ENCODE data around the gene MARCKS. TPM values are rescaled to one million over a fixed set of nuclear protein-coding genes. Genes with fewer than 3 reads are reported as not detected.
A peak's percentile ranks its signal among the peaks of the same experiment; 100 is the strongest.

The MARCKS gene
- total RNA-seq, 1 experiment from 2014 or later, result 35.3 TPM

- Histone ChIP-seq H3K4me1 (ENCODE audit: control insufficient read depth, insufficient read depth, low read length) (peaks cover 6% of the 10 kb centered on the region; the same call in 1 of the 2 replicates), H3K27ac (ENCODE audit: low read length) (peak overlapping the region; percentile 57), H3K9me3 (ENCODE audit: control insufficient read depth, insufficient read depth, low read depth, low read length) (no peaks in the 10 kb centered on the region), H3K36me3 (ENCODE audit: control insufficient read depth, insufficient read depth, low read length) (peaks cover 4% of the 10 kb centered on the region; the same call in 1 of the 2 replicates), H3K27me3 (ENCODE audit: control insufficient read depth, insufficient read depth, low read length) (peaks cover 23% of the 10 kb centered on the region), H3K4me3 (ENCODE audit: low read depth in 2 of 2, low read length in 2 of 2) (peak overlapping the region; percentile 78 to 86)
- ATAC-seq, result peak; percentile 31
- no TSS peak for BruUV-seq (replicated peaks)
- ChIA-PET POLR2A (interaction anchor here (0.8 kb wide), 1 partner anchor 32 kb away, joined by 3 read pairs; no protein-coding TSS in a partner anchor), CTCF (interaction anchor here (0.6 to 0.7 kb wide), 4 partner anchors 30 to 361 kb away, joined by 3 to 11 read pairs (median 8); no protein-coding TSS in a partner anchor)
- intact Hi-C loops (cut with micrococcal nuclease; ENCODE audit: unreplicated experiment), result loop anchor here (5.0 to 10.0 kb wide), 4 partner anchors 441 to 1673 kb away; no protein-coding TSS in a partner anchor
- TF ChIP-seq, protein P1, sequence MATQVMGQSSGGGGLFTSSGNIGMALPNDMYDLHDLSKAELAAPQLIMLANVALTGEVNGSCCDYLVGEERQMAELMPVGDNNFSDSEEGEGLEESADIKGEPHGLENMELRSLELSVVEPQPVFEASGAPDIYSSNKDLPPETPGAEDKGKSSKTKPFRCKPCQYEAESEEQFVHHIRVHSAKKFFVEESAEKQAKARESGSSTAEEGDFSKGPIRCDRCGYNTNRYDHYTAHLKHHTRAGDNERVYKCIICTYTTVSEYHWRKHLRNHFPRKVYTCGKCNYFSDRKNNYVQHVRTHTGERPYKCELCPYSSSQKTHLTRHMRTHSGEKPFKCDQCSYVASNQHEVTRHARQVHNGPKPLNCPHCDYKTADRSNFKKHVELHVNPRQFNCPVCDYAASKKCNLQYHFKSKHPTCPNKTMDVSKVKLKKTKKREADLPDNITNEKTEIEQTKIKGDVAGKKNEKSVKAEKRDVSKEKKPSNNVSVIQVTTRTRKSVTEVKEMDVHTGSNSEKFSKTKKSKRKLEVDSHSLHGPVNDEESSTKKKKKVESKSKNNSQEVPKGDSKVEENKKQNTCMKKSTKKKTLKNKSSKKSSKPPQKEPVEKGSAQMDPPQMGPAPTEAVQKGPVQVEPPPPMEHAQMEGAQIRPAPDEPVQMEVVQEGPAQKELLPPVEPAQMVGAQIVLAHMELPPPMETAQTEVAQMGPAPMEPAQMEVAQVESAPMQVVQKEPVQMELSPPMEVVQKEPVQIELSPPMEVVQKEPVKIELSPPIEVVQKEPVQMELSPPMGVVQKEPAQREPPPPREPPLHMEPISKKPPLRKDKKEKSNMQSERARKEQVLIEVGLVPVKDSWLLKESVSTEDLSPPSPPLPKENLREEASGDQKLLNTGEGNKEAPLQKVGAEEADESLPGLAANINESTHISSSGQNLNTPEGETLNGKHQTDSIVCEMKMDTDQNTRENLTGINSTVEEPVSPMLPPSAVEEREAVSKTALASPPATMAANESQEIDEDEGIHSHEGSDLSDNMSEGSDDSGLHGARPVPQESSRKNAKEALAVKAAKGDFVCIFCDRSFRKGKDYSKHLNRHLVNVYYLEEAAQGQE (IDR thresholded peaks at IDR 0.05; ENCODE audit: insufficient read depth in 1 of 2, low read depth in 2 of 2, low read length in 1 of 2), result no peak
- TF ChIP-seq SIN3A (IDR thresholded peaks at IDR 0.05; ENCODE audit: borderline replicate concordance, insufficient read depth, low read depth, low read length), result 0 out of 2 replicates have a peak, but pooled peaks have one; percentile 49
- no peak for DNase-seq (ENCODE audit: low read depth, low spot score)
- in situ Hi-C loops (cut with HindIII; ENCODE audit: low pct_unique_long_range_greater_than_20kb, low sequenced_read_pairs), result no loop called here
These were observed 1.4 kb upstream of the MARCKS start for GRCh38 chr6:113855500-113856374.

DNA sequence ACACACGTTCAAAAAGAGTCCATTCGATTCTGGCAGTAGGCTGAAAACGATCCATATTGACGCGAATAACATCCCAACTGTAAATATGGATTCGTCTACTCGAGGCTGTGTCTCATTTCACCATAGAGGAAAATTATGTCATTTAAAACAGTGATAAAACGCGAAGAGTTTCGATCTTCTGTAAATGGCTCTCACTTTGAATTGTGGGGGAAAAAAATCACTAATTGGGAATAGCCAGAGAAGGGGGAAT lies 845 bp upstream of the MARCKS start:
- H3K4me3 ChIP-seq (ENCODE audit: low read depth in 2 of 2, low read length in 2 of 2), result peak overlapping the region; percentile 78 to 86
- H3K27ac ChIP-seq (ENCODE audit: low read length), result peak overlapping the region; percentile 57
- peaks cover 6% of the 10 kb centered on the region; the same call in 1 of the 2 replicates for H3K4me1 ChIP-seq (ENCODE audit: control insufficient read depth, insufficient read depth, low read length)
- DNase-seq (ENCODE audit: low read depth, low spot score), result no peak
- peaks cover 4% of the 10 kb centered on the region; the same call in 1 of the 2 replicates for H3K36me3 ChIP-seq (ENCODE audit: control insufficient read depth, insufficient read depth, low read length)
- H3K9me3 ChIP-seq (ENCODE audit: control insufficient read depth, insufficient read depth, low read depth, low read length), result no peaks in the 10 kb centered on the region
- in situ Hi-C loops (cut with HindIII; ENCODE audit: low pct_unique_long_range_greater_than_20kb, low sequenced_read_pairs), result no loop called here
- intact Hi-C loops (cut with micrococcal nuclease; ENCODE audit: unreplicated experiment), result loop anchor here (5.0 to 10.0 kb wide), 4 partner anchors 441 to 1674 kb away; no protein-coding TSS in a partner anchor
- POLR2A ChIA-PET, result no interaction called here
- TF ChIP-seq, protein P1 (IDR thresholded peaks at IDR 0.05; ENCODE audit: insufficient read depth in 1 of 2, low read depth in 2 of 2, low read length in 1 of 2), result no peak
- TF ChIP-seq, protein P2, sequence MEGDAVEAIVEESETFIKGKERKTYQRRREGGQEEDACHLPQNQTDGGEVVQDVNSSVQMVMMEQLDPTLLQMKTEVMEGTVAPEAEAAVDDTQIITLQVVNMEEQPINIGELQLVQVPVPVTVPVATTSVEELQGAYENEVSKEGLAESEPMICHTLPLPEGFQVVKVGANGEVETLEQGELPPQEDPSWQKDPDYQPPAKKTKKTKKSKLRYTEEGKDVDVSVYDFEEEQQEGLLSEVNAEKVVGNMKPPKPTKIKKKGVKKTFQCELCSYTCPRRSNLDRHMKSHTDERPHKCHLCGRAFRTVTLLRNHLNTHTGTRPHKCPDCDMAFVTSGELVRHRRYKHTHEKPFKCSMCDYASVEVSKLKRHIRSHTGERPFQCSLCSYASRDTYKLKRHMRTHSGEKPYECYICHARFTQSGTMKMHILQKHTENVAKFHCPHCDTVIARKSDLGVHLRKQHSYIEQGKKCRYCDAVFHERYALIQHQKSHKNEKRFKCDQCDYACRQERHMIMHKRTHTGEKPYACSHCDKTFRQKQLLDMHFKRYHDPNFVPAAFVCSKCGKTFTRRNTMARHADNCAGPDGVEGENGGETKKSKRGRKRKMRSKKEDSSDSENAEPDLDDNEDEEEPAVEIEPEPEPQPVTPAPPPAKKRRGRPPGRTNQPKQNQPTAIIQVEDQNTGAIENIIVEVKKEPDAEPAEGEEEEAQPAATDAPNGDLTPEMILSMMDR (IDR thresholded peaks at IDR 0.05), result no peak
- TF ChIP-seq POLR2AphosphoS5 (IDR thresholded peaks at IDR 0.05; ENCODE audit: low read depth, low read length), result no peak
- TF ChIP-seq TCF7L2 (IDR thresholded peaks at IDR 0.05; ENCODE audit: low read depth, low read length), result no peak
- no peak for TF ChIP-seq SIN3A (IDR thresholded peaks at IDR 0.05; ENCODE audit: borderline replicate concordance, insufficient read depth, low read depth, low read length)
- CTCF ChIA-PET, result no interaction called here
- H3K27me3 ChIP-seq (ENCODE audit: control insufficient read depth, insufficient read depth, low read length), result peaks cover 19% of the 10 kb centered on the region
- no TSS peak for BruUV-seq (replicated peaks)
- no peak for ATAC-seq

All from Panc1 (cell line).